Keratinocyte (primary cell): ENCODE results near the gene CNTNAP2. TPM values are rescaled to one million over a fixed set of nuclear protein-coding genes. Genes with fewer than 3 reads are reported as not detected.

Source experiments
- DNase-seq: peaks from one replicate; pipeline ENCODE4 v3.0.0-alpha.2; 2011; ENCODE audit warnings: low read depth, missing footprints, low spot score
- FAIRE-seq: peaks from 2 replicates; lab custom pipeline; 2011; peaks lifted over from hg19 to GRCh38; lab: Jason Lieb, UNC
- H2AFZ ChIP-seq: 2 replicates; pipeline ENCODE4 v1.6.0; 2012; ENCODE audit warnings: low read length, control low read depth, inconsistent platforms; ENCODE audit not compliant: control insufficient read depth
- H3K27ac ChIP-seq: 2 replicates; pipeline ENCODE4 v1.5.1; 2011; ENCODE audit warnings: low read length; ENCODE audit not compliant: control insufficient read depth, insufficient read depth
- H3K27me3 ChIP-seq: 3 replicates; pipeline ENCODE4 v1.6.0; 2011; ENCODE audit warnings: low read length; ENCODE audit not compliant: control insufficient read depth, insufficient read depth; ENCODE audit errors: extremely low read depth
- H3K36me3 ChIP-seq, 2 experiments: 2 replicates in 1 of 2; 3 replicates in 1 of 2; pipeline ENCODE4 v1.5.1; 2011; ENCODE audit warnings: low read length in 2 of 2, mild to moderate bottlenecking in 1 of 2; ENCODE audit not compliant: control insufficient read depth in 2 of 2, insufficient read depth in 2 of 2; ENCODE audit errors: extremely low read depth in 1 of 2
- H3K4me1 ChIP-seq: 3 replicates; pipeline ENCODE4 v1.5.1; 2011; ENCODE audit warnings: low read length; ENCODE audit not compliant: control insufficient read depth, insufficient read depth; ENCODE audit errors: extremely low read depth
- H3K4me2 ChIP-seq: 3 replicates; pipeline ENCODE4 v1.6.0; 2011; ENCODE audit warnings: low read depth, low read length; ENCODE audit not compliant: control insufficient read depth, insufficient read depth; ENCODE audit errors: extremely low read depth
- H3K4me3 ChIP-seq, 3 experiments: fragments of 200-600 bp in 1 of 3; sonication (generic) in 1 of 3; 2 replicates in 2 of 3; 3 replicates in 1 of 3; pipeline ENCODE4 v1.5.1; 2011 to 2016; ENCODE audit warnings: low read length in 3 of 3, mild to moderate bottlenecking in 3 of 3, control low read depth in 2 of 3, inconsistent platforms in 1 of 3, low read depth in 1 of 3, mixed read lengths in 1 of 3, mixed run types in 1 of 3, moderate library complexity in 1 of 3; ENCODE audit not compliant: control insufficient read depth in 2 of 3, insufficient read depth in 2 of 3; ENCODE audit errors: extremely low read depth in 1 of 3
- H3K79me2 ChIP-seq: 2 replicates; pipeline ENCODE4 v1.6.0; 2012; ENCODE audit warnings: low read length; ENCODE audit not compliant: control insufficient read depth, insufficient read depth
- H3K9ac ChIP-seq: 3 replicates; pipeline ENCODE4 v1.6.0; 2011; ENCODE audit warnings: low read length; ENCODE audit not compliant: control insufficient read depth, insufficient read depth; ENCODE audit errors: extremely low read depth
- H3K9me1 ChIP-seq: 3 replicates; pipeline ENCODE4 v1.6.0; 2011; ENCODE audit warnings: low read length; ENCODE audit not compliant: control insufficient read depth, insufficient read depth; ENCODE audit errors: extremely low read depth
- H3K9me3 ChIP-seq: 2 replicates; pipeline ENCODE4 v1.5.1; 2012; ENCODE audit warnings: low read depth, low read length; ENCODE audit not compliant: control insufficient read depth
- H4K20me1 ChIP-seq: 3 replicates; pipeline ENCODE4 v1.6.0; 2011; ENCODE audit warnings: low read length; ENCODE audit not compliant: control insufficient read depth, insufficient read depth; ENCODE audit errors: extremely low read depth
- EZH2 ChIP-seq: IDR thresholded peaks from one replicate; pipeline ENCODE4 v1.6.1; 2012; ENCODE audit warnings: inconsistent platforms, mild to moderate bottlenecking, low read length, moderate library complexity
- dilution Hi-C: fragments of 300-500 bp; cut with MboI; formaldehyde crosslinking; loops from one replicate; pipeline ENCODE4 v1.7.0; 2020; ENCODE audit warnings: low sequenced_read_pairs; ENCODE audit not compliant: extremely low pct_ligation_motif_present
- polyA plus RNA-seq, 5 experiments: library from polyadenylated mRNA; depleted of rRNA in 3 of 5; stranded (reverse) in 3 of 5; stranded (forward) in 1 of 5; unstranded in 1 of 5; fragments of >200 nt; gene quantifications; 1 replicate in 1 of 5; 2 replicates in 3 of 5; 3 replicates in 1 of 5; pipeline versions ENCODE4 v1.2.1 to v1.2.3, GENCODE V29; 2011 to 2012; ENCODE audit warnings: missing spikeins in 2 of 5, low read depth in 1 of 5, low replicate concordance in 1 of 5
- TF ChIP-seq, protein P1 (sequence below), 3 experiments: IDR thresholded peaks in 1 of 3; conservative IDR thresholded peaks in 1 of 3; optimal IDR thresholded peaks in 1 of 3; 2 replicates in 2 of 3; 3 replicates in 1 of 3; pipeline versions ENCODE3 to v1.5.1; 2011; ENCODE audit warnings: low read length in 3 of 3, mild to moderate bottlenecking in 3 of 3, moderate library complexity in 2 of 3, control low read depth in 1 of 3, inconsistent platforms in 1 of 3; ENCODE audit not compliant: insufficient read depth in 2 of 3; ENCODE audit errors: extremely low read depth in 1 of 3

The CNTNAP2 gene
- polyA plus RNA-seq, 1 donor (not counting 4 experiments of a cell fraction or from before 2014, with no cell fraction given), result 1.4 TPM

DNA sequence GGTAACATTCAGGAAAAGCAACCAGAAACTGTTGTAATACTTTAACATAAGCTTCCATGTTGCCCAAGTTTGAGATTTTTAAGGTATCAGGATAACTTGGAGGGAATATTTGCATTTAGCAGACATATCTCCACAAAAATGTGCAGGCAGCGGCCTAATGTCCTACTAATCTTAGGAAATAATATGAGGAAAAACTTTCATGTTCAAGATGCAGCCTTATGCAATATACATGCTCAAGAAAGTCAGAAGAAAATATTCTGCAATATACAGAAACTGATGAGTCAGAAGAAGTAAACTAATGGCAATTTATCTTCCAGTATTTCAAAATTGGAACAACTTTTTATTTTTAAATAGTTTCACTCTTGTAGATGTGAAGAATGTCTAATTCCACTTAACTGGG lies 2010.8 kb downstream of the CNTNAP2 start:
- DNase-seq, result no peak
- no peak overlapping the region for H3K4me2 ChIP-seq
- no peak for FAIRE-seq

DNA sequence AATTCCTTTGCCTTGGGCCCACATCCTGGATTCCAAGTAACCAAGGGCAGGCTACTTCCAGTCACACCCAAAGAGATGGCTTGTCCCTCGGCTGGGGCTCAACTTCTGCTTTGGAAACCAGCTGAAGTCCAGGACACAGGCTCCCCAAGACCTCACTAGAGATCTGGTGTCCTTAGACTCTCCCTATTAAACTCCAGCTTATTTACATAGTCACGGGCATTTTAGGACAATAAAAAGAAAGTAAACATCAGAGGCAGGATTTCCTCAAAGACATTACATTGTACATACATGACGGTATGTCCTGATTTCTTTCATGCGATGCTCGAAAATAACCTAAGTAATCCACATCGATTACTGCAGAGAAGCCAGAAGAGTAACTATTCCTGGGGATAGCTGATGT lies 2012.4 kb downstream of the CNTNAP2 start:
- H3K4me1 ChIP-seq, result no peaks in the 10 kb centered on the region
- no peaks in the 10 kb centered on the region for H3K36me3 ChIP-seq
- DNase-seq (no peak), FAIRE-seq (no peak)
- H3K9me3 ChIP-seq, result peaks cover 3% of the 10 kb centered on the region
- no peak overlapping the region for H2AFZ ChIP-seq
- H3K4me3 ChIP-seq, result no peak overlapping the region
- no peaks in the 10 kb centered on the region for H3K79me2 ChIP-seq
- H3K27ac ChIP-seq, result no peak overlapping the region
- TF ChIP-seq, protein P1, sequence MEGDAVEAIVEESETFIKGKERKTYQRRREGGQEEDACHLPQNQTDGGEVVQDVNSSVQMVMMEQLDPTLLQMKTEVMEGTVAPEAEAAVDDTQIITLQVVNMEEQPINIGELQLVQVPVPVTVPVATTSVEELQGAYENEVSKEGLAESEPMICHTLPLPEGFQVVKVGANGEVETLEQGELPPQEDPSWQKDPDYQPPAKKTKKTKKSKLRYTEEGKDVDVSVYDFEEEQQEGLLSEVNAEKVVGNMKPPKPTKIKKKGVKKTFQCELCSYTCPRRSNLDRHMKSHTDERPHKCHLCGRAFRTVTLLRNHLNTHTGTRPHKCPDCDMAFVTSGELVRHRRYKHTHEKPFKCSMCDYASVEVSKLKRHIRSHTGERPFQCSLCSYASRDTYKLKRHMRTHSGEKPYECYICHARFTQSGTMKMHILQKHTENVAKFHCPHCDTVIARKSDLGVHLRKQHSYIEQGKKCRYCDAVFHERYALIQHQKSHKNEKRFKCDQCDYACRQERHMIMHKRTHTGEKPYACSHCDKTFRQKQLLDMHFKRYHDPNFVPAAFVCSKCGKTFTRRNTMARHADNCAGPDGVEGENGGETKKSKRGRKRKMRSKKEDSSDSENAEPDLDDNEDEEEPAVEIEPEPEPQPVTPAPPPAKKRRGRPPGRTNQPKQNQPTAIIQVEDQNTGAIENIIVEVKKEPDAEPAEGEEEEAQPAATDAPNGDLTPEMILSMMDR (optimal IDR thresholded peaks at IDR 0.05 in 1 of 3, IDR thresholded peaks at IDR 0.05 in 1 of 3, conservative IDR thresholded peaks at IDR 0.05 in 1 of 3; ENCODE audit: extremely low read depth in 1 of 3, insufficient read depth in 2 of 3, low read length in 3 of 3), result no peak
- no peak for TF ChIP-seq EZH2
- no peaks in the 10 kb centered on the region for H3K27me3 ChIP-seq
- H3K9me1 ChIP-seq, result no peaks in the 10 kb centered on the region
- dilution Hi-C loops, result no loop called here
- H4K20me1 ChIP-seq, result no peaks in the 10 kb centered on the region
- no peak overlapping the region for H3K4me2 ChIP-seq
- H3K9ac ChIP-seq, result no peak overlapping the region

More for the DNA sequence above, 2010.8 kb downstream of the CNTNAP2 start:
- Histone ChIP-seq H3K9ac (no peak overlapping the region), H3K9me3 (no peaks in the 10 kb centered on the region), H3K79me2 (no peaks in the 10 kb centered on the region), H3K36me3 (no peaks in the 10 kb centered on the region), H4K20me1 (no peaks in the 10 kb centered on the region), H3K9me1 (no peaks in the 10 kb centered on the region), H3K27ac (no peak overlapping the region), H3K4me3 (no peak overlapping the region), H3K27me3 (no peaks in the 10 kb centered on the region), H2AFZ (no peak overlapping the region), H3K4me1 (no peaks in the 10 kb centered on the region)
- TF ChIP-seq, protein P1 (optimal IDR thresholded peaks at IDR 0.05 in 1 of 3, IDR thresholded peaks at IDR 0.05 in 1 of 3, conservative IDR thresholded peaks at IDR 0.05 in 1 of 3; ENCODE audit: extremely low read depth in 1 of 3, insufficient read depth in 2 of 3, low read length in 3 of 3), result no peak
- TF ChIP-seq EZH2, result no peak
- dilution Hi-C loops, result no loop called here
